CD4-positive, alpha-beta T cell treated with Interleukin-21 for 1 hour (primary cell): ENCODE data around the gene CBLIF.
A peak's percentile ranks its signal among the peaks of the same experiment; 100 is the strongest.
"Not testable (repeated sequence)": the region's sequence is repeated elsewhere in the genome, so short reads cannot be mapped to it uniquely, and the experiment has no call there.

Experiments
- DNase-seq: peaks from one replicate; pipeline ENCODE4 v3.0.0-alpha.2; 2020

CBLIF gene

GRCh38 chr11:59845399-59845798 is at the start of gene CBLIF:
Gene CBLIF (minus strand): TSS chr11:59845499. CDS start chr11:59845453, 46 bp downstream.
- DNase-seq: no peak

DNA sequence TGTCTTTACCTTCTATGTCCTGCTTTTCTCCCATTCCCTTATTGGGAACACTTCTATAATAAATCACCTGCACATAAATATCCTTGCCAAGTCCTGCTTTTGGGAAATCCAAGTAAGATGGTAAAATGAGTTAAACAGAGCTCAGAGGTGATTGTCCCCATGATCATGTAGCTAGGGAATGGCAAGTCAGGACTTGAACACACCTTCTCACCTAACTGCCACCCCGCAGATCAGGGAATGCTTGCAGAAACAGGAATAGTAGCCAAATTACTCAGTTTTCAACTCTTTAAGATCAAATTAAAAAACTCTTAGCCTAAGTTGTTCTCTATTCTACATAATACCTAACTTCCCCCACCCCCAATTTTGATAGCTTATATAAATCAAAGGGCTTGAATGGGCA is 49.3 kb upstream of the CBLIF start:
- no peak for DNase-seq

- no peak for DNase-seq
Observed at GRCh38 chr11:59891781-59892181, 46.5 kb upstream of the CBLIF start.

GRCh38 chr11:59887156-59887555 is 41.9 kb upstream of the CBLIF start:
- DNase-seq: not testable (repeated sequence)

- no peak for DNase-seq
Observed at GRCh38 chr11:59883597-59883996, 38.3 kb upstream of the CBLIF start.

GRCh38 chr11:59879567-59879966 is 34.3 kb upstream of the CBLIF start:
- no peak for DNase-seq

- no peak for DNase-seq
Observed at GRCh38 chr11:59878575-59878974, 33.3 kb upstream of the CBLIF start, which contains the start of gene OOSP3. Gene OOSP3 (plus strand): TSS chr11:59878782. CDS start chr11:59878809, 27 bp downstream.

DNA sequence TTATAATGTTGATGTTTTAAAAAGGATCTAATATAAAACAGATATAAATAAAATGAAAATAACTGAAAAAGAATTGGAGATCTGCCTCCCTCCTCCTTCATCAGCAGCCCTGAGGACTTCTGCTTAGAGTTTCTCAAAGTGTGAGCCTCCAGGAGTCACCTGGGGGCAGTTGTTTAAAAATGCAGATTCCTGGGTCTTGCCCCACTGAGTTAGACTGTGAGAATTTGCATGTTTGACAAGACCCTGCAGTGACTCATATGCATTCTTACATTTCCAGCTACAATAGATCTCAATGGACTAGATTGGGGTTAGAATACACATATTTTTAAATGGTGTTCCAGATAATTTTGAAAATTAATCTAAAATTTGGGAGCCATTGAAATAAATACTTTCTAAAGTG is 32.5 kb upstream of the CBLIF start:
- DNase-seq: no peak

- DNase-seq: no peak
Observed at GRCh38 chr11:59877325-59877724, 32.0 kb upstream of the CBLIF start.

- no peak for DNase-seq
Observed at GRCh38 chr11:59875856-59876519, 30.7 kb upstream of the CBLIF start.

GRCh38 chr11:59872076-59872475 is 26.8 kb upstream of the CBLIF start:
- DNase-seq: no peak

GRCh38 chr11:59867946-59868345 is 22.6 kb upstream of the CBLIF start:
- DNase-seq: no peak

DNA sequence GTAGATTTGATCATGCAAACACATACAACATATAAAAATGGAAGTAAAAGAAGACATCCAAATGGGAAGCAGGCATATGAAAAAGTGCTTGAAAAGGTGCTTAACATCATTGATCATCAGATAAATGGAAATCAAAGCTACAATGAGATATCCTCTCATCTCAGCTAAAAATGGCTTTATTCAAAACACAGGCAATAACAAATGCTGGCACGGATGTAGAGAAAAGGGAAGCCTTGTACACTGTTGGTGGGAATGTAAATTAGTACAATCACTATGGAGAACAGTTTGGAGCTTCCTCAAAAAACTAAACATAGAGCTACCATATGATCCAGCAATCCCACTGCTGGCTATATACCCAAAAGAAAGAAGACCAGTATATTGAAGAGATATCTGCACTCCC is 21.5 kb upstream of the CBLIF start:
- DNase-seq: no peak

GRCh38 chr11:59866397-59866796 is 21.1 kb upstream of the CBLIF start, which contains the start of gene TCN1:
Gene TCN1 (minus strand): TSS chr11:59866487. CDS start chr11:59866470, 17 bp downstream.
- DNase-seq: peak; percentile 7

DNA sequence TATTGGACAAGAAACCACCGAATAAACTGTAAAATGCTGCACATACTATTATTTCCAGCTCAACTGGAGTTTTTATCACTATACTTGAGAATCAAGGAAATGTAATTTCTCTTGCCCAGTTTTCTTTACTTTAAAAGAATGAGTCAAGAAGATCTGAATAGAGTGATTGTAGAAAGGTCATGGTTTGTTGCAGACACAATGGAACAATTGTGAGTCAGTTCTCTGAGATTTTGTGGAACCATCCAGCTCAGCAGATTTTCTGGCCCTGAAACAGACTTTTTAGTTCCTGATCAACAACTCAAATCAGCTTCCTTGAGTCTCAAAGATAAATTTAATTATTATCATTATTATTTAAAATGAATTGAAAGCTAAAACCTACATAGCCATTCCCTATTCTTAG is 19.7 kb upstream of the CBLIF start:
- no peak for DNase-seq

- DNase-seq: no peak
Observed at GRCh38 chr11:59862252-59862651, 17.0 kb upstream of the CBLIF start.

DNA sequence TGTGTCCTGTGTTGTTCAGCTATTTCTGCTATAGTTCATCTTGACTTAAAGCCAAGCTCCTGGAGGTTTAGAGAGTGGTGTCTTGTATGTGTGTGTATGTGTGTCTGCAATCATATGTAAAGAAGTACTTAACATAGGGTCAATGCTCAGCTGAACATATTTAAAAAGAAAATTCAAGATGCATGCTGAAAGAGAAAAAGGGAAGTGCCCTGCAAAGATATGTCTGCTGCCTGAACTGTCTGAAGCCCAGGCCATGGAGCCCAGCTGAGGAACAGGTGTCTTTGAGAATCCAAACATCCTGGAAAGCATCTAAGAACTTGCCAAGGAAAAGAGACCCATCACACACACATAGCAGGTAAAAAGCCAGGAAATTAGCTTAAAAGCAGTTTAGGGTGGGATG is 14.4 kb upstream of the CBLIF start:
- no peak for DNase-seq

GRCh38 chr11:59857439-59858434 is 12.4 kb upstream of the CBLIF start:
- peak; percentile 46 for DNase-seq

- no peak for DNase-seq
Observed at GRCh38 chr11:59854871-59855270, 9.6 kb upstream of the CBLIF start.

GRCh38 chr11:59851416-59851815 is 6.1 kb upstream of the CBLIF start:
- not testable (repeated sequence) for DNase-seq

- not testable (repeated sequence) for DNase-seq
Observed at GRCh38 chr11:59849551-59849950, 4.3 kb upstream of the CBLIF start.

GRCh38 chr11:59849129-59849528 is 3.8 kb upstream of the CBLIF start:
- DNase-seq: no peak

DNA sequence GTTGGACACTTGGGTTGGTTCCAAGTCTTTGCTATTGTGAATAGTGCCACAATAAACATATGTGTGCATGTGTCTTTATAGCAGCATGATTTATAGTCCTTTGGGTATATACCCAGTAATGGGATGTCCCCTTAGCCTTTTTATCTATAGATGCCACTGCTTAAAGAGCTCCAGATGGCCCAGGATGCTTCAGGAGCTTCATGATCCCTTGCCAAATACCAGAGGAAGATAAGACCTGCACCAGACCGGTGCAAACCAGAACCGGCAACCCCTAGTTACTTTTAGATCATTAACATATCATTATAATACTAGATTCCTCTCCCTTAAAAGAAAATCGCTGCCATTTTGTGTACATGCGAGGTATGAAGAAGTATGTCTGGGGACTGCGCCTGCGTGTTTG is 3.1 kb upstream of the CBLIF start:
- DNase-seq: not testable (repeated sequence)

DNA sequence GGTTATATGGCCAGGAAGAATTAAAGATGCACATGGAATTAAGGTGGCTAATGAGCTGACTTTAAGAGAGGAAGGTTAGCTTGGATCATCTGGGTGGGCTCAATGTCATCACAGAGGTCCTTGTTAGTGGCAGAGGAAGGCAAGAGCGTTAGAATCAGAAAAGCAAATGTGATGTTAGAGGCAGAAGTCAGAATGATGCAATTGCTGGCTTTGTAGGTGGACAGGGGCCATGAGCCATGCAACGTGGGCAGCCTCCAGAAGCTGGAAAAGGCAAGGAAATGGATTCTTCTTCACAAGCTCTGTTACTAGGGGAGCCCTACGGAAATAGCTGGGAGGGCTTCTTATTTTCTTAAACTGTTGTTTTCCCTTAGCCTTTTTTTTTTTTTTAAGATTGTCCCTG is 2.3 kb upstream of the CBLIF start:
- no peak for DNase-seq
